Astrocyte (in vitro differentiated cells and primary cell): ENCODE measurements around the gene MYO5A. TPM values are rescaled to one million over a fixed set of nuclear protein-coding genes. Genes with fewer than 3 reads are reported as not detected.

Experiments
- DNase-seq: peaks from one replicate; pipeline ENCODE4 v3.0.0-alpha.2; 2010; ENCODE audit warnings: low read depth
- FAIRE-seq: peaks from 2 replicates; lab custom pipeline; 2011; peaks lifted over from hg19 to GRCh38; lab: Jason Lieb, UNC
- H2AFZ ChIP-seq: 2 replicates; pipeline ENCODE4 v1.6.0; 2012; ENCODE audit warnings: low read depth, low read length, inconsistent platforms
- H3K27ac ChIP-seq: 2 replicates; pipeline ENCODE4 v1.5.1; 2011; ENCODE audit warnings: low read depth, low read length, inconsistent platforms
- H3K27me3 ChIP-seq: 2 replicates; pipeline ENCODE4 v1.6.0; 2011; ENCODE audit warnings: low read length, inconsistent platforms; ENCODE audit not compliant: insufficient read depth
- H3K36me3 ChIP-seq: 2 replicates; pipeline ENCODE4 v1.5.1; 2011; ENCODE audit warnings: low read length, inconsistent platforms; ENCODE audit not compliant: insufficient read depth
- H3K4me1 ChIP-seq: 2 replicates; pipeline ENCODE4 v1.5.1; 2011; ENCODE audit warnings: low read length, inconsistent platforms; ENCODE audit not compliant: insufficient read depth
- H3K4me2 ChIP-seq: 2 replicates; pipeline ENCODE4 v1.6.0; 2012; ENCODE audit warnings: low read length, inconsistent platforms
- H3K4me3 ChIP-seq: 2 replicates; pipeline ENCODE4 v1.5.1; 2011; ENCODE audit warnings: low read depth, mild to moderate bottlenecking, low read length, inconsistent platforms; ENCODE audit not compliant: insufficient read depth
- H3K79me2 ChIP-seq: 2 replicates; pipeline ENCODE4 v1.6.0; 2012; ENCODE audit warnings: mild to moderate bottlenecking, low read length, inconsistent platforms; ENCODE audit not compliant: insufficient read depth
- H3K9ac ChIP-seq: 2 replicates; pipeline ENCODE4 v1.6.0; 2012; ENCODE audit warnings: mild to moderate bottlenecking, low read length, inconsistent platforms
- H3K9me3 ChIP-seq: 2 replicates; pipeline ENCODE4 v1.5.1; 2012; ENCODE audit warnings: low read depth, mild to moderate bottlenecking, low read length, inconsistent platforms; ENCODE audit not compliant: insufficient read depth
- H4K20me1 ChIP-seq: 2 replicates; pipeline ENCODE4 v1.6.0; 2012; ENCODE audit warnings: low read length, inconsistent platforms; ENCODE audit not compliant: insufficient read depth
- H3K27ac Mint-ChIP-seq: one replicate; pipeline ENCODE4 v1.8.0; 2021; ENCODE audit warnings: mild to moderate bottlenecking, mixed read lengths; ENCODE audit not compliant: unreplicated experiment
- H3K27me3 Mint-ChIP-seq: one replicate; pipeline ENCODE4 v1.8.0; 2021; ENCODE audit warnings: low read depth, mixed read lengths; ENCODE audit not compliant: unreplicated experiment
- H3K36me3 Mint-ChIP-seq: one replicate; pipeline ENCODE4 v1.8.0; 2021; ENCODE audit warnings: low read depth, mixed read lengths; ENCODE audit not compliant: unreplicated experiment
- H3K4me1 Mint-ChIP-seq: one replicate; pipeline ENCODE4 v1.8.0; 2021; ENCODE audit warnings: low read depth, mixed read lengths; ENCODE audit not compliant: unreplicated experiment
- H3K4me3 Mint-ChIP-seq: one replicate; pipeline ENCODE4 v1.8.0; 2021; ENCODE audit warnings: mild to moderate bottlenecking, moderate library complexity, mixed read lengths; ENCODE audit not compliant: unreplicated experiment
- H3K9me3 Mint-ChIP-seq: one replicate; pipeline ENCODE4 v1.8.0; 2021; ENCODE audit warnings: mild to moderate bottlenecking, mixed read lengths; ENCODE audit not compliant: unreplicated experiment
- EZH2 ChIP-seq: IDR thresholded peaks from 2 replicates; pipeline ENCODE4 v1.6.1; 2012; ENCODE audit warnings: mild to moderate bottlenecking, low read length, inconsistent platforms; ENCODE audit not compliant: insufficient read depth
- total RNA-seq: library from RNA; stranded (reverse); gene quantifications from 2 replicates; pipeline ENCODE4 v1.2.1, GENCODE V29; 2021
- TF ChIP-seq, protein P1 (sequence below): IDR thresholded peaks from 2 replicates; pipeline ENCODE4 v1.5.1; 2011; ENCODE audit warnings: low read depth, mild to moderate bottlenecking, inconsistent platforms, low read length, moderate library complexity; ENCODE audit not compliant: insufficient read depth

Gene MYO5A
- total RNA-seq, 1 donor from 2014 or later: 47.6 TPM

- DNase-seq (no peak), FAIRE-seq (no peak)
- no peaks in the 10 kb centered on the region for H3K4me1 ChIP-seq
- Mint-ChIP-seq H3K36me3 (peaks cover 10% of the 10 kb centered on the region), H3K27me3 (no peaks in the 10 kb centered on the region), H3K4me3 (no peak overlapping the region), H3K27ac (no peak overlapping the region), H3K9me3 (no peaks in the 10 kb centered on the region), H3K4me1 (peaks cover 4% of the 10 kb centered on the region)
- H3K4me2 ChIP-seq: no peak overlapping the region
- no peak overlapping the region for H3K9ac ChIP-seq
- H3K79me2 ChIP-seq: no peaks in the 10 kb centered on the region
- TF ChIP-seq, protein P1, sequence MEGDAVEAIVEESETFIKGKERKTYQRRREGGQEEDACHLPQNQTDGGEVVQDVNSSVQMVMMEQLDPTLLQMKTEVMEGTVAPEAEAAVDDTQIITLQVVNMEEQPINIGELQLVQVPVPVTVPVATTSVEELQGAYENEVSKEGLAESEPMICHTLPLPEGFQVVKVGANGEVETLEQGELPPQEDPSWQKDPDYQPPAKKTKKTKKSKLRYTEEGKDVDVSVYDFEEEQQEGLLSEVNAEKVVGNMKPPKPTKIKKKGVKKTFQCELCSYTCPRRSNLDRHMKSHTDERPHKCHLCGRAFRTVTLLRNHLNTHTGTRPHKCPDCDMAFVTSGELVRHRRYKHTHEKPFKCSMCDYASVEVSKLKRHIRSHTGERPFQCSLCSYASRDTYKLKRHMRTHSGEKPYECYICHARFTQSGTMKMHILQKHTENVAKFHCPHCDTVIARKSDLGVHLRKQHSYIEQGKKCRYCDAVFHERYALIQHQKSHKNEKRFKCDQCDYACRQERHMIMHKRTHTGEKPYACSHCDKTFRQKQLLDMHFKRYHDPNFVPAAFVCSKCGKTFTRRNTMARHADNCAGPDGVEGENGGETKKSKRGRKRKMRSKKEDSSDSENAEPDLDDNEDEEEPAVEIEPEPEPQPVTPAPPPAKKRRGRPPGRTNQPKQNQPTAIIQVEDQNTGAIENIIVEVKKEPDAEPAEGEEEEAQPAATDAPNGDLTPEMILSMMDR: no peak
- no peak for TF ChIP-seq EZH2
- H2AFZ ChIP-seq: no peak overlapping the region
- no peak overlapping the region for H3K4me3 ChIP-seq
- H3K36me3 ChIP-seq: peaks cover 6% of the 10 kb centered on the region
- no peaks in the 10 kb centered on the region for H3K27me3 ChIP-seq
- no peaks in the 10 kb centered on the region for H4K20me1 ChIP-seq
- no peaks in the 10 kb centered on the region for H3K9me3 ChIP-seq
- H3K27ac ChIP-seq: no peak overlapping the region
Observed at GRCh38 chr15:52392008-52392687, 136.5 kb downstream of the MYO5A start.

GRCh38 chr15:52391069-52391468 is 137.6 kb downstream of the MYO5A start:
- Histone ChIP-seq H3K4me3 (no peak overlapping the region), H3K27me3 (no peaks in the 10 kb centered on the region), H3K27ac (no peak overlapping the region), H3K9me3 (no peaks in the 10 kb centered on the region), H3K4me2 (no peak overlapping the region), H4K20me1 (no peaks in the 10 kb centered on the region), H3K4me1 (no peaks in the 10 kb centered on the region), H3K9ac (no peak overlapping the region), H3K36me3 (peaks cover 7% of the 10 kb centered on the region), H3K79me2 (no peaks in the 10 kb centered on the region), H2AFZ (no peak overlapping the region)
- no peak for TF ChIP-seq EZH2
- TF ChIP-seq, protein P1: no peak
- peaks cover 4% of the 10 kb centered on the region for H3K4me1 Mint-ChIP-seq
- H3K36me3 Mint-ChIP-seq: peaks cover 8% of the 10 kb centered on the region
- H3K4me3 Mint-ChIP-seq: no peak overlapping the region
- H3K9me3 Mint-ChIP-seq: no peaks in the 10 kb centered on the region
- DNase-seq (no peak), FAIRE-seq (no peak)
- no peaks in the 10 kb centered on the region for H3K27me3 Mint-ChIP-seq
- no peak overlapping the region for H3K27ac Mint-ChIP-seq

- no peak for FAIRE-seq
- Mint-ChIP-seq H3K4me3 (no peak overlapping the region), H3K27ac (no peak overlapping the region)
Observed at GRCh38 chr15:52385670-52386069, 143.0 kb downstream of the MYO5A start.

More at GRCh38 chr15:52385670-52386069, 143.0 kb downstream of the MYO5A start:
- Mint-ChIP-seq H3K36me3 (peaks cover 13% of the 10 kb centered on the region), H3K9me3 (no peaks in the 10 kb centered on the region), H3K4me1 (peaks cover 3% of the 10 kb centered on the region), H3K27me3 (no peaks in the 10 kb centered on the region)
- TF ChIP-seq, protein P1: no peak
- TF ChIP-seq EZH2: no peak
- Histone ChIP-seq H3K4me3 (no peak overlapping the region), H3K27me3 (no peaks in the 10 kb centered on the region), H3K79me2 (no peaks in the 10 kb centered on the region), H3K4me1 (peaks cover 5% of the 10 kb centered on the region), H3K36me3 (peaks cover 7% of the 10 kb centered on the region), H3K9me3 (no peaks in the 10 kb centered on the region), H3K27ac (no peak overlapping the region), H3K9ac (no peak overlapping the region), H3K4me2 (no peak overlapping the region), H4K20me1 (no peaks in the 10 kb centered on the region), H2AFZ (no peak overlapping the region)
- DNase-seq: no peak
